ENCODE measurements around the gene ARHGEF12. TPM values are rescaled to one million over a fixed set of nuclear protein-coding genes. Genes with fewer than 3 reads are reported as not detected.

Gene ARHGEF12
- total RNA-seq, 2 donors from 2014 or later, result 113 to 132 TPM

GRCh38 chr11:120511116-120511819 lies 175.1 kb downstream of the ARHGEF12 start, which contains the start of gene GRIK4:
GRIK4 (plus strand) TSS chr11:120511748; CDS start chr11:120660319, 148,571 bp downstream.
- ATAC-seq (ENCODE audit: insufficient number of reproducible peaks, low FRiP score, low read depth) (peak; percentile 58), DNase-seq (ENCODE audit: low spot score) (peak; percentile 18)
- Histone ChIP-seq H3K9me3 (no peaks in the 10 kb centered on the region), H3K4me1 (ENCODE audit: control insufficient read depth in 1 of 2, low read depth in 2 of 2) (no peaks in the 10 kb centered on the region), H3K27me3 (replicated peaks; ENCODE audit: insufficient read depth) (no peaks in the 10 kb centered on the region), H3K4me3 (peak within 1 kb of the TSS; percentile 64), H3K36me3 (no peaks in the 10 kb centered on the region), H3K27ac (no peak within 1 kb of the TSS)
- peak; percentile 90 for TF ChIP-seq CTCF (IDR thresholded peaks at IDR 0.05)

GRCh38 chr11:120511820-120512738 lies 175.9 kb downstream of the ARHGEF12 start:
- no peak for DNase-seq (ENCODE audit: low spot score)
- Histone ChIP-seq H3K4me3 (peak overlapping the region; percentile 51), H3K27me3 (replicated peaks; ENCODE audit: insufficient read depth) (no peaks in the 10 kb centered on the region), H3K36me3 (no peaks in the 10 kb centered on the region), H3K9me3 (no peaks in the 10 kb centered on the region), H3K4me1 (ENCODE audit: control insufficient read depth in 1 of 2, low read depth in 2 of 2) (no peaks in the 10 kb centered on the region), H3K27ac (no peak overlapping the region)
- no peak for TF ChIP-seq CTCF (IDR thresholded peaks at IDR 0.05)
- no peak for ATAC-seq (ENCODE audit: insufficient number of reproducible peaks, low FRiP score, low read depth)

GRCh38 chr11:120512739-120513435 lies 176.7 kb downstream of the ARHGEF12 start:
- DNase-seq (ENCODE audit: low spot score), result no peak
- H3K27ac ChIP-seq, result no peak overlapping the region

GRCh38 chr11:120513436-120514315 lies 177.5 kb downstream of the ARHGEF12 start:
- DNase-seq (ENCODE audit: low spot score), result no peak
- H3K27ac ChIP-seq, result no peak overlapping the region

More at GRCh38 chr11:120512739-120513435, 176.7 kb downstream of the ARHGEF12 start:
- Histone ChIP-seq H3K36me3 (no peaks in the 10 kb centered on the region), H3K9me3 (no peaks in the 10 kb centered on the region), H3K27me3 (replicated peaks; ENCODE audit: insufficient read depth) (no peaks in the 10 kb centered on the region), H3K4me1 (ENCODE audit: control insufficient read depth in 1 of 2, low read depth in 2 of 2) (no peaks in the 10 kb centered on the region), H3K4me3 (no peak overlapping the region)
- ATAC-seq (ENCODE audit: insufficient number of reproducible peaks, low FRiP score, low read depth), result no peak
- TF ChIP-seq CTCF (IDR thresholded peaks at IDR 0.05), result no peak

More at GRCh38 chr11:120513436-120514315, 177.5 kb downstream of the ARHGEF12 start:
- no peaks in the 10 kb centered on the region for H3K36me3 ChIP-seq
- H3K27me3 ChIP-seq (replicated peaks; ENCODE audit: insufficient read depth), result no peaks in the 10 kb centered on the region
- H3K4me3 ChIP-seq, result no peak overlapping the region
- no peak for ATAC-seq (ENCODE audit: insufficient number of reproducible peaks, low FRiP score, low read depth)
- no peaks in the 10 kb centered on the region for H3K4me1 ChIP-seq (ENCODE audit: control insufficient read depth in 1 of 2, low read depth in 2 of 2)
- TF ChIP-seq CTCF (IDR thresholded peaks at IDR 0.05), result no peak
- H3K9me3 ChIP-seq, result no peaks in the 10 kb centered on the region
